Activated CD4-positive, alpha-beta T cell treated with anti-CD3 and anti-CD28 coated beads for 48 hours (primary cell): ENCODE results near the gene CCL18.
"Not testable (repeated sequence)": the region's sequence is repeated elsewhere in the genome, so short reads cannot be mapped to it uniquely, and the experiment has no call there.

Experiments used
- DNase-seq: peaks from one replicate; pipeline ENCODE4 v3.0.0-alpha.2; 2020

Gene CCL18

GRCh38 chr17:36063786-36064541 is at the start of gene CCL18:
TSS of gene CCL18 (plus strand) at chr17:36064272. CDS start at chr17:36064343, 71 bp downstream.
- DNase-seq = no peak

- no peak for DNase-seq
Observed at GRCh38 chr17:36014946-36015345, 49.1 kb upstream of the CCL18 start.

- DNase-seq = not testable (repeated sequence)
Observed at GRCh38 chr17:36015895-36016294, 48.2 kb upstream of the CCL18 start.

GRCh38 chr17:36016555-36016954 is 47.5 kb upstream of the CCL18 start:
- no peak for DNase-seq

GRCh38 chr17:36017799-36018198 is 46.3 kb upstream of the CCL18 start, which contains the start of gene CCL23:
TSS of gene CCL23 (minus strand) at chr17:36017972. CDS start at chr17:36017897, 75 bp downstream.
- no peak for DNase-seq

- no peak for DNase-seq
Observed at GRCh38 chr17:36019423-36019822, 44.6 kb upstream of the CCL18 start.

- DNase-seq = no peak
Observed at GRCh38 chr17:36024106-36024869, 39.8 kb upstream of the CCL18 start.

- no peak for DNase-seq
Observed at GRCh38 chr17:36027761-36028160, 36.3 kb upstream of the CCL18 start.

GRCh38 chr17:36030956-36031355 is 33.1 kb upstream of the CCL18 start:
- DNase-seq = no peak

GRCh38 chr17:36034127-36034526 is 29.9 kb upstream of the CCL18 start:
- no peak for DNase-seq

- no peak for DNase-seq
Observed at GRCh38 chr17:36036235-36036634, 27.8 kb upstream of the CCL18 start.

GRCh38 chr17:36048066-36048465 is 16.0 kb upstream of the CCL18 start:
- no peak for DNase-seq

- no peak for DNase-seq
Observed at GRCh38 chr17:36049643-36050042, 14.4 kb upstream of the CCL18 start.

GRCh38 chr17:36055171-36055570 is 8.9 kb upstream of the CCL18 start:
- DNase-seq = no peak

- DNase-seq = no peak
Observed at GRCh38 chr17:36055921-36056520, 8.1 kb upstream of the CCL18 start.

- DNase-seq = no peak
Observed at GRCh38 chr17:36057911-36058310, 6.2 kb upstream of the CCL18 start.

GRCh38 chr17:36059406-36059805 is 4.7 kb upstream of the CCL18 start:
- no peak for DNase-seq

GRCh38 chr17:36060816-36061215 is 3.3 kb upstream of the CCL18 start:
- DNase-seq = no peak

GRCh38 chr17:36066365-36066985 is 2.4 kb downstream of the CCL18 start:
- no peak for DNase-seq

GRCh38 chr17:36068524-36068923 is 4.5 kb downstream of the CCL18 start:
- no peak for DNase-seq

GRCh38 chr17:36069136-36069535 is 5.1 kb downstream of the CCL18 start:
- no peak for DNase-seq

GRCh38 chr17:36070427-36070826 is 6.4 kb downstream of the CCL18 start:
- DNase-seq = no peak

- no peak for DNase-seq
Observed at GRCh38 chr17:36071751-36072150, 7.7 kb downstream of the CCL18 start.
